Measurements from ENCODE around the gene ZNF777. TPM values are rescaled to one million over a fixed set of nuclear protein-coding genes. Genes with fewer than 3 reads are reported as not detected.

The ZNF777 gene
- total RNA-seq, 2 experiments from 2014 or later: 11.7 to 12.5 TPM

DNA sequence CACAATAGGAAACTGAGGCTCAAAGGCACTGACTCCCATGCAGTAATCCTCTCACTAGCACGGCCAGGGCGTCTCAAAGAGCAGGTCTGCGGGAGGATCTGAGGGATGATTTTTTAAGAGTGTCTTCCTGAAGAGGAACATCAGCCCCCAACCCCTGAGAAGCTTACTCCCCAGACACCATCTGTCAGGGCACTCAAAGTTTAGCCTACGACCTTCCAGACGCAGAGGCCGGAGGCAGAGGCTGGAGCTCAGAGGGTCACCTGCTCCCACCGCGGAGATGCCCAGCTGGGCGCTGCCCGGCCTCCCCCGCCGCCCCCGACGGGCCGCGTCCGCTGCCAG is 1.7 kb downstream of the ZNF777 start:
- CTCF ChIA-PET: interaction anchor here (0.9 to 3.9 kb wide), 7 partner anchors 9 to 333 kb away, joined by 3 to 21 read pairs (median 3); partner anchors contain the start of gene ZNF425

DNA sequence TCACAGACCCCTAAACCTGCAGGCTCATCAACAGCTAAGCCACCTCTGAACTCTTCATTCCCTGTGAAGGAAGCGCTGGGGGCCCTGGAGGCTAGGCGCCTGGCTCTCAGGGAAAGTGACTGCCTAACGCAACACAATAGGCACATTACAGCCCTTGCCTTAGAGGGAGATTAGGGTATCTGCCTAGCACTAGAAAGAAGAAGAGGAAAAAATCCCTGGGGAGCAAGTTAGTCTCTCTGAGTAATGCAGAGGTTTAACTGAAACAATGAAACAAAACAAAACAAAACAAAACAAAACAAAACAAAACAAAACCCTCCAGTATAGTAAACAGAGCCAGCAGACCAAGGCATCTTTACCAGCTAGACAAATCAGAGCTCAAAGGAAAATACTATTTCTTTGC is 2.6 kb downstream of the ZNF777 start:
- peak overlapping the region; percentile 72 for H3K4me3 Mint-ChIP-seq
- peak overlapping the region; percentile 12 for H3K27ac Mint-ChIP-seq
- no peak for ATAC-seq
- no peaks in the 10 kb centered on the region for H3K27me3 Mint-ChIP-seq
- peaks cover 11% of the 10 kb centered on the region for H3K36me3 Mint-ChIP-seq (ENCODE audit: low read depth)
- H3K9me3 Mint-ChIP-seq: no peaks in the 10 kb centered on the region
- CTCF ChIA-PET: interaction anchor here (0.9 to 3.9 kb wide), 5 partner anchors 10 to 218 kb away, joined by 3 to 21 read pairs (median 4); no protein-coding TSS in a partner anchor
- TF ChIP-seq, protein P1, sequence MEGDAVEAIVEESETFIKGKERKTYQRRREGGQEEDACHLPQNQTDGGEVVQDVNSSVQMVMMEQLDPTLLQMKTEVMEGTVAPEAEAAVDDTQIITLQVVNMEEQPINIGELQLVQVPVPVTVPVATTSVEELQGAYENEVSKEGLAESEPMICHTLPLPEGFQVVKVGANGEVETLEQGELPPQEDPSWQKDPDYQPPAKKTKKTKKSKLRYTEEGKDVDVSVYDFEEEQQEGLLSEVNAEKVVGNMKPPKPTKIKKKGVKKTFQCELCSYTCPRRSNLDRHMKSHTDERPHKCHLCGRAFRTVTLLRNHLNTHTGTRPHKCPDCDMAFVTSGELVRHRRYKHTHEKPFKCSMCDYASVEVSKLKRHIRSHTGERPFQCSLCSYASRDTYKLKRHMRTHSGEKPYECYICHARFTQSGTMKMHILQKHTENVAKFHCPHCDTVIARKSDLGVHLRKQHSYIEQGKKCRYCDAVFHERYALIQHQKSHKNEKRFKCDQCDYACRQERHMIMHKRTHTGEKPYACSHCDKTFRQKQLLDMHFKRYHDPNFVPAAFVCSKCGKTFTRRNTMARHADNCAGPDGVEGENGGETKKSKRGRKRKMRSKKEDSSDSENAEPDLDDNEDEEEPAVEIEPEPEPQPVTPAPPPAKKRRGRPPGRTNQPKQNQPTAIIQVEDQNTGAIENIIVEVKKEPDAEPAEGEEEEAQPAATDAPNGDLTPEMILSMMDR (IDR thresholded peaks at IDR 0.05): no peak
- no peak for DNase-seq
- H3K4me1 Mint-ChIP-seq (ENCODE audit: low read depth): peaks cover 18% of the 10 kb centered on the region
- intact Hi-C loops (cut with micrococcal nuclease): no loop called here
- POLR2A ChIA-PET: interaction anchor here (0.6 to 1.1 kb wide), 3 partner anchors 18 to 451 kb away, joined by 3 read pairs; no protein-coding TSS in a partner anchor

More for the DNA sequence above, 1.7 kb downstream of the ZNF777 start:
- no peak for DNase-seq
- H3K36me3 Mint-ChIP-seq (ENCODE audit: low read depth): peaks cover 7% of the 10 kb centered on the region
- peaks cover under 1% of the 10 kb centered on the region for H3K27me3 Mint-ChIP-seq
- H3K27ac Mint-ChIP-seq: peak overlapping the region; percentile 28
- TF ChIP-seq, protein P1 (IDR thresholded peaks at IDR 0.05): no peak
- no peaks in the 10 kb centered on the region for H3K9me3 Mint-ChIP-seq
- peaks cover 18% of the 10 kb centered on the region for H3K4me1 Mint-ChIP-seq (ENCODE audit: low read depth)
- POLR2A ChIA-PET: interaction anchor here (0.9 to 2.4 kb wide), 8 partner anchors 8 to 197 kb away, joined by 3 to 8 read pairs (median 4); partner anchors contain the start of gene ZNF783
- peak overlapping the region; percentile 72 for H3K4me3 Mint-ChIP-seq
- no peak for ATAC-seq
- intact Hi-C loops (cut with micrococcal nuclease): no loop called here

DNA sequence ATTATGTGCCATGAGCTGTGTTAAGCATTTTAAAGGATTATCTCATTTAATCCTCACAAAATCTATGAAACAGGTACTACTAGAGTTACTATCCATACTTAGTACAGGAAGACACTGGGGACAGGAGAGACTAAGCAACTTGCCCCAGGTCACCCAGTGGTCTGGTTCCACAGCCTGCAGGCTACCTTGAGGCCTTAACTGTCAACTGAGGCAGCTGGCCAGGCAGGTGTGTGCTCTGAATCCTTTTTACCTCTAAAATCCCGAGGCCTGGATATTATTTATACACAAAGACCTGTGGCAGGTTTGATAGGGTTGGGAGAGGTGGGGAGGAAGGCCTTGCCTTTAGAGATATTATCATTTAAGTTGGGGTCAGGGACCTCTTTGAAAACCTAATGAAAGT is 3.1 kb downstream of the ZNF777 start:
- peaks cover 14% of the 10 kb centered on the region for H3K36me3 Mint-ChIP-seq (ENCODE audit: low read depth)
- ChIA-PET POLR2A (interaction anchor here (0.6 kb wide), 1 partner anchor 450 kb away, joined by 3 read pairs; no protein-coding TSS in a partner anchor), CTCF (interaction anchor here (1.2 to 3.9 kb wide), 3 partner anchors 10 to 35 kb away, joined by 3 to 21 read pairs (median 9); no protein-coding TSS in a partner anchor)
- peaks cover 20% of the 10 kb centered on the region for H3K4me1 Mint-ChIP-seq (ENCODE audit: low read depth)
- H3K27me3 Mint-ChIP-seq: no peaks in the 10 kb centered on the region
- no peak for DNase-seq
- no peaks in the 10 kb centered on the region for H3K9me3 Mint-ChIP-seq
- H3K27ac Mint-ChIP-seq: no peak overlapping the region
- ATAC-seq: no peak
- H3K4me3 Mint-ChIP-seq: no peak overlapping the region
- TF ChIP-seq, protein P1 (IDR thresholded peaks at IDR 0.05): no peak
- intact Hi-C loops (cut with micrococcal nuclease): no loop called here

DNA sequence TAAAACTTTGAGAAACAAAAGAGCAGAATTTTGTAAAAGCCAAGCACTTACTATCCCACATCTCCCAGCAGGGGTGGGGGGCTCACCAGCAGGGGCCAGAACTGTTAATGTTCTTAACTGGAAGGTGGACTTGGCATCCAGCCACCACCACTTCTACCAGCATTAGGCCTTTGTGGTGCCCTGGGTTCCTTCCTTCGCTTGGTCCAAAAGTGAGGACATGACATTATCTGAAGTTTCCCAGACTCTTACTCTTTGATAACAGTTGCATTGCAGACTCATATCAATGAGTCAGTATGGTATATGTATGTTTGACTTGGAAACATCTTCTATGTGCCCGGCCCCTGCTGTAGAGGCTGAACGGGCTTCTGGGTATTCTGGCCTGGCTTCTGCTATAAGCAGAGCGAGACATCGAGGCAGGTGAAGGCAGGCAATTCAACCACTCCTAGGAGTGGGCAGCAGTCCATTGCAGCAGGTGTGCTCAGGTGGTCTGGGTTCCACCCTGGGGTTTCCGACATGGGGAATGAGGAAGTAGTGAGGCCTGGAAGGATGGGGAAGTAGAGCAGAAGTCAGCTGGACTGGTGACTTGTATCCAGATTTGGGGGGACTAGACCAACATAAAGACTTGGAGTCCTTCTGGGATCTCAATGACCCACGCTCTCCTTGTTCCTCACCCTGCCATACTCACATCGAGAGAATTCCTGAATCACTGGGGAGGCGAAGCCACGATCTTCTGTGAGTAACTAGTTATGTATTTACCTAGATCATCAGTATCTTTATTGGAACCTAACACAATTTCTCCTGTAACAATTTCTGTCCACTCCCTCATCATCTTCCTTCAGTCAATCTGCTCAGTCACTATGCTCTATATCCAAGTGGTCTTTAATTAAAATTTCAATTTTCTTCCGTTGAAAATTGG is 4.1 kb downstream of the ZNF777 start:
- CTCF ChIA-PET: no interaction called here
- no peak overlapping the region for H3K27ac Mint-ChIP-seq
- TF ChIP-seq, protein P1 (IDR thresholded peaks at IDR 0.05): no peak

More for the DNA sequence above, 4.1 kb downstream of the ZNF777 start:
- ATAC-seq (no peak), DNase-seq (no peak)
- H3K9me3 Mint-ChIP-seq: no peaks in the 10 kb centered on the region
- intact Hi-C loops (cut with micrococcal nuclease): no loop called here
- POLR2A ChIA-PET: no interaction called here
- H3K27me3 Mint-ChIP-seq: no peaks in the 10 kb centered on the region
- H3K4me1 Mint-ChIP-seq (ENCODE audit: low read depth): peaks cover 20% of the 10 kb centered on the region
- no peak overlapping the region for H3K4me3 Mint-ChIP-seq
- H3K36me3 Mint-ChIP-seq (ENCODE audit: low read depth): peaks cover 16% of the 10 kb centered on the region

Data from activated CD8-positive, alpha-beta T cell treated with anti-CD3 and anti-CD28 coated beads for 36 hours (primary cell).